ENCODE measurements around the gene IRF4.

IRF4 gene

GRCh38 chr6:445571-446417 is 54.2 kb downstream of the IRF4 start:
- DNase-seq: no peak

- peak; percentile 96 for DNase-seq
Observed at GRCh38 chr6:446418-447366, 55.1 kb downstream of the IRF4 start.

GRCh38 chr6:447381-448165 is 56.0 kb downstream of the IRF4 start:
- peak; percentile 55 for DNase-seq

- no peak for DNase-seq
Observed at GRCh38 chr6:448296-449056, 56.9 kb downstream of the IRF4 start.

GRCh38 chr6:449057-449430 is 57.5 kb downstream of the IRF4 start:
- no peak for DNase-seq

GRCh38 chr6:449486-450419 is 58.2 kb downstream of the IRF4 start:
- no peak for DNase-seq

- no peak for DNase-seq
Observed at GRCh38 chr6:451336-451735, 59.8 kb downstream of the IRF4 start.

- no peak for DNase-seq
Observed at GRCh38 chr6:451847-452246, 60.3 kb downstream of the IRF4 start.

- DNase-seq: no peak
Observed at GRCh38 chr6:452301-453067, 60.9 kb downstream of the IRF4 start.

- no peak for DNase-seq
Observed at GRCh38 chr6:453152-453551, 61.6 kb downstream of the IRF4 start.

GRCh38 chr6:454148-454991 is 62.8 kb downstream of the IRF4 start:
- DNase-seq: no peak

GRCh38 chr6:455006-455585 is 63.5 kb downstream of the IRF4 start:
- DNase-seq: peak; percentile 49

- no peak for DNase-seq
Observed at GRCh38 chr6:455835-456234, 64.3 kb downstream of the IRF4 start.

GRCh38 chr6:456358-456867 is 64.9 kb downstream of the IRF4 start:
- DNase-seq: no peak

GRCh38 chr6:456887-457286 is 65.3 kb downstream of the IRF4 start:
- DNase-seq: no peak

Measured in activated naive CD4-positive, alpha-beta T cell treated with Interleukin-2 at 50 U/mL for 16 hours (primary cell).